ENCODE results near the gene DDX17.

Gene DDX17

GRCh38 chr22:38506118-38506962 lies at the start of gene DDX17:
Gene DDX17, minus strand, starts transcription at chr22:38506311.
- peak; percentile 89 for DNase-seq (ENCODE audit: low read depth)

GRCh38 chr22:38554281-38554680 lies 48.2 kb upstream of the DDX17 start:
- no peak for DNase-seq (ENCODE audit: low read depth)

GRCh38 chr22:38549101-38549894 lies 43.2 kb upstream of the DDX17 start:
- DNase-seq (ENCODE audit: low read depth), result no peak

GRCh38 chr22:38540701-38541100 lies 34.6 kb upstream of the DDX17 start:
- DNase-seq (ENCODE audit: low read depth), result no peak

- no peak for DNase-seq (ENCODE audit: low read depth)
Measured at GRCh38 chr22:38531251-38531938, 25.3 kb upstream of the DDX17 start.

GRCh38 chr22:38524429-38524828 lies 18.3 kb upstream of the DDX17 start:
- DNase-seq (ENCODE audit: low read depth), result no peak

- no peak for DNase-seq (ENCODE audit: low read depth)
Measured at GRCh38 chr22:38523479-38523878, 17.4 kb upstream of the DDX17 start.

- no peak for DNase-seq (ENCODE audit: low read depth)
Measured at GRCh38 chr22:38523029-38523428, 16.9 kb upstream of the DDX17 start.

- no peak for DNase-seq (ENCODE audit: low read depth)
Measured at GRCh38 chr22:38519453-38520250, 13.5 kb upstream of the DDX17 start.

- DNase-seq (ENCODE audit: low read depth), result no peak
Measured at GRCh38 chr22:38518620-38519019, 12.5 kb upstream of the DDX17 start.

GRCh38 chr22:38513063-38513462 lies 7.0 kb upstream of the DDX17 start:
- DNase-seq (ENCODE audit: low read depth), result no peak

GRCh38 chr22:38510416-38510970 lies 4.4 kb upstream of the DDX17 start:
- no peak for DNase-seq (ENCODE audit: low read depth)

GRCh38 chr22:38505541-38506117 lies 482 bp downstream of the DDX17 start:
- peak; percentile 51 for DNase-seq (ENCODE audit: low read depth)

- peak; percentile 39 for DNase-seq (ENCODE audit: low read depth)
Measured at GRCh38 chr22:38504731-38505540, 1.2 kb downstream of the DDX17 start.

- DNase-seq (ENCODE audit: low read depth), result no peak
Measured at GRCh38 chr22:38503021-38503420, 3.1 kb downstream of the DDX17 start.

- DNase-seq (ENCODE audit: low read depth), result no peak
Measured at GRCh38 chr22:38501797-38502672, 4.1 kb downstream of the DDX17 start.

GRCh38 chr22:38497869-38498268 lies 8.2 kb downstream of the DDX17 start:
- no peak for DNase-seq (ENCODE audit: low read depth)

GRCh38 chr22:38494939-38495338 lies 11.2 kb downstream of the DDX17 start:
- DNase-seq (ENCODE audit: low read depth), result no peak

- DNase-seq (ENCODE audit: low read depth), result no peak
Measured at GRCh38 chr22:38494498-38494897, 11.6 kb downstream of the DDX17 start.

Data from activated T-helper 9 cell treated with anti-CD3 and anti-CD28 coated beads, Interleukin-2, amount 50 U/mL, for 16 hours (primary cell).